OCI-LY7 (cell line): Measurements from ENCODE around the gene TMPRSS5.

Experiments used
- EZH2phosphoT487 ChIP-seq: fragments of 200-600 bp; sonication (generic); IDR thresholded peaks from 2 replicates; pipeline ENCODE4 v1.6.1; 2018; ENCODE audit warnings: low read depth, borderline replicate concordance, mild to moderate bottlenecking, mixed run types, antibody characterized with exemption, low read length, moderate library complexity, mixed read lengths
- TF ChIP-seq, protein P1 (sequence below): fragments of 200-600 bp; sonication (generic); conservative IDR thresholded peaks from 2 replicates; pipeline ENCODE4 v1.5.1; 2014; ENCODE audit warnings: mild to moderate bottlenecking, antibody characterized with exemption, low read length, moderate library complexity, mixed read lengths

DNA sequence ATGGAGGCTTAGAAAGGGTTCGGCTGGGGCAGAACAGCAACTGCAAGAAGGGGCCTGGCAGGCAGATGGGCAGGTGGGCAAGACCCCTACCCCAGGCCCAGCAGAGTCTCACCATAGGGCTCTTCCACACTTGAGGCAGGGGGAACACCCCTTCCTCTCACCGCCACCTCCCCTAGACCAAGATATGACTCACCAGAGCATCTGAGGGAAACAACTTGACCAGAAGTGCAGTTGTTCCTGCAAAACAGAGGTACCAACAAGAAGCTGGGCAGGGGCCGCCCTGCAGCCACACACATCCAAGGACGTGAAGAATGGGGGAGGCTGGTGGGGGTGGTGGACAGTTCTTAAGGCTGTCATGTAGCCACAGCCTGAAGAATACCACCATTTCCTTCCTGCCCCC is 10.9 kb downstream of the TMPRSS5 start:
- TF ChIP-seq, protein P1, sequence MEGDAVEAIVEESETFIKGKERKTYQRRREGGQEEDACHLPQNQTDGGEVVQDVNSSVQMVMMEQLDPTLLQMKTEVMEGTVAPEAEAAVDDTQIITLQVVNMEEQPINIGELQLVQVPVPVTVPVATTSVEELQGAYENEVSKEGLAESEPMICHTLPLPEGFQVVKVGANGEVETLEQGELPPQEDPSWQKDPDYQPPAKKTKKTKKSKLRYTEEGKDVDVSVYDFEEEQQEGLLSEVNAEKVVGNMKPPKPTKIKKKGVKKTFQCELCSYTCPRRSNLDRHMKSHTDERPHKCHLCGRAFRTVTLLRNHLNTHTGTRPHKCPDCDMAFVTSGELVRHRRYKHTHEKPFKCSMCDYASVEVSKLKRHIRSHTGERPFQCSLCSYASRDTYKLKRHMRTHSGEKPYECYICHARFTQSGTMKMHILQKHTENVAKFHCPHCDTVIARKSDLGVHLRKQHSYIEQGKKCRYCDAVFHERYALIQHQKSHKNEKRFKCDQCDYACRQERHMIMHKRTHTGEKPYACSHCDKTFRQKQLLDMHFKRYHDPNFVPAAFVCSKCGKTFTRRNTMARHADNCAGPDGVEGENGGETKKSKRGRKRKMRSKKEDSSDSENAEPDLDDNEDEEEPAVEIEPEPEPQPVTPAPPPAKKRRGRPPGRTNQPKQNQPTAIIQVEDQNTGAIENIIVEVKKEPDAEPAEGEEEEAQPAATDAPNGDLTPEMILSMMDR = no peak
- no peak for TF ChIP-seq EZH2phosphoT487
